CD14-positive monocyte (primary cell): ENCODE results near the gene SLC3A2. TPM values are rescaled to one million over a fixed set of nuclear protein-coding genes. Genes with fewer than 3 reads are reported as not detected.

Source experiments
- DNase-seq, 3 donors: peaks; one replicate each; pipeline ENCODE4 v3.0.0-alpha.2; 2011 to 2022
- H2AFZ ChIP-seq: 2 replicates; pipeline ENCODE4 v1.6.0; 2012; ENCODE audit warnings: mild to moderate bottlenecking, low read depth, low read length, inconsistent platforms; ENCODE audit not compliant: insufficient read depth, poor library complexity, severe bottlenecking
- H3K27ac ChIP-seq, 2 donors: 1 replicate in 1 of 2; 2 replicates in 1 of 2; pipeline ENCODE4 v1.5.1; 2012 to 2013; ENCODE audit warnings: low read length in 2 of 2, control low read depth in 1 of 2, inconsistent platforms in 1 of 2, low read depth in 1 of 2, mild to moderate bottlenecking in 1 of 2
- H3K27me3 ChIP-seq, 2 donors: one replicate each; pipeline versions ENCODE4 v1.6.0 to v1.6.1; 2011 to 2013; ENCODE audit warnings: low read length in 2 of 2; ENCODE audit not compliant: control insufficient read depth in 2 of 2, insufficient read depth in 2 of 2
- H3K36me3 ChIP-seq, 2 donors: replicated peaks in 1 of 2; 1 replicate in 1 of 2; 2 replicates in 1 of 2; pipeline versions ENCODE4 v1.5.1 to v1.6.1; 2012 to 2013; ENCODE audit warnings: low read length in 2 of 2, control low read depth in 1 of 2, inconsistent platforms in 1 of 2, mild to moderate bottlenecking in 1 of 2; ENCODE audit not compliant: insufficient read depth in 2 of 2, control insufficient read depth in 1 of 2
- H3K4me1 ChIP-seq, 2 donors: 1 replicate in 1 of 2; 2 replicates in 1 of 2; pipeline versions ENCODE4 v1.5.1 to v1.6.1; 2012 to 2013; ENCODE audit warnings: low read length in 2 of 2, control low read depth in 1 of 2, inconsistent platforms in 1 of 2, mild to moderate bottlenecking in 1 of 2, moderate library complexity in 1 of 2; ENCODE audit not compliant: insufficient read depth in 2 of 2, control insufficient read depth in 1 of 2
- H3K4me2 ChIP-seq: replicated peaks from 2 replicates; pipeline ENCODE3; 2012; ENCODE audit warnings: low read length, moderate library complexity, mild to moderate bottlenecking; ENCODE audit not compliant: poor library complexity, severe bottlenecking; ENCODE audit errors: extremely low read depth
- H3K4me3 ChIP-seq, 3 experiments: fragments of 200-600 bp in 1 of 3; sonication (generic) in 1 of 3; replicated peaks in 1 of 3; 1 replicate in 2 of 3; 2 replicates in 1 of 3; pipeline ENCODE4 v1.5.1; 2011 to 2013; ENCODE audit warnings: low read length in 3 of 3, mild to moderate bottlenecking in 3 of 3, control low read depth in 2 of 3, low read depth in 2 of 3, inconsistent platforms in 1 of 3, moderate library complexity in 1 of 3
- H3K79me2 ChIP-seq: 2 replicates; pipeline ENCODE4 v1.6.0; 2012; ENCODE audit warnings: mild to moderate bottlenecking, control low read depth, inconsistent platforms, low read length, moderate library complexity; ENCODE audit not compliant: insufficient read depth
- H3K9ac ChIP-seq: 2 replicates; pipeline ENCODE4 v1.6.0; 2017; ENCODE audit warnings: low read length, mild to moderate bottlenecking; ENCODE audit not compliant: insufficient read depth, poor library complexity, severe bottlenecking
- H3K9me3 ChIP-seq, 2 donors: replicated peaks in 1 of 2; 1 replicate in 1 of 2; 2 replicates in 1 of 2; pipeline versions ENCODE4 v1.5.1 to v1.6.1; 2012 to 2013; ENCODE audit warnings: low read length in 2 of 2, control low read depth in 1 of 2; ENCODE audit not compliant: control insufficient read depth in 1 of 2, insufficient read depth in 1 of 2
- H4K20me1 ChIP-seq: 2 replicates; pipeline ENCODE4 v1.6.0; 2012; ENCODE audit warnings: mild to moderate bottlenecking, low read length, control low read depth, moderate library complexity; ENCODE audit not compliant: insufficient read depth
- H3K27ac Mint-ChIP-seq, 7 donors: one replicate each; pipeline ENCODE4 v1.8.0; 2020; ENCODE audit warnings: mild to moderate bottlenecking in 7 of 7, mixed read lengths in 7 of 7, moderate library complexity in 6 of 7, inconsistent platforms in 2 of 7
- H3K27me3 Mint-ChIP-seq, 3 donors: one replicate each; pipeline ENCODE4 v1.8.0; 2021 to 2022; ENCODE audit warnings: low read depth in 3 of 3, mild to moderate bottlenecking in 3 of 3, mixed read lengths in 3 of 3, moderate library complexity in 3 of 3, inconsistent platforms in 1 of 3
- H3K36me3 Mint-ChIP-seq, 2 donors: one replicate each; pipeline ENCODE4 v1.8.0; 2020; ENCODE audit warnings: mixed read lengths in 2 of 2, inconsistent platforms in 1 of 2, mild to moderate bottlenecking in 1 of 2
- H3K4me1 Mint-ChIP-seq: one replicate; pipeline ENCODE4 v1.8.0; 2020; ENCODE audit warnings: mild to moderate bottlenecking, mixed read lengths
- H3K4me3 Mint-ChIP-seq, 2 donors: one replicate each; pipeline ENCODE4 v1.8.0; 2020; ENCODE audit warnings: mild to moderate bottlenecking in 2 of 2, mixed read lengths in 2 of 2, moderate library complexity in 1 of 2
- H3K9me3 Mint-ChIP-seq, 7 donors: one replicate each; pipeline ENCODE4 v1.8.0; 2020 to 2022; ENCODE audit warnings: mixed read lengths in 7 of 7, mild to moderate bottlenecking in 6 of 7, moderate library complexity in 6 of 7, inconsistent platforms in 2 of 7
- WGBS: methylation state at CpG from one replicate; pipeline ENCODE4 v1.1.5; 2013; ENCODE audit warnings: missing lambda C conversion rate; ENCODE audit not compliant: insufficient coverage; 5-methylcytosine and 5-hydroxymethylcytosine counted together
- intact Hi-C, 2 donors: fragments of 100-400 bp; cut with micrococcal nuclease; formaldehyde crosslinking; loops; one replicate each; pipeline versions ENCODE4 v1.15.0 to v1.15.1; 2023
- polyA plus RNA-seq, 3 donors: library from polyadenylated mRNA; depleted of rRNA in 1 of 3; unstranded in 2 of 3; stranded (reverse) in 1 of 3; fragments of 300-500 nt in 2 of 3; fragments of >200 nt in 1 of 3; fragmentation: Illumina TruSeq in 2 of 3; gene quantifications; 1 replicate in 2 of 3; 2 replicates in 1 of 3; pipeline ENCODE4 v1.2.3, GENCODE V29; 2012 to 2021
- TF ChIP-seq, protein P1 (sequence below): fragments of 200-600 bp; IDR thresholded peaks from one replicate; pipeline ENCODE4 v1.8.0; 2022; ENCODE audit warnings: antibody characterized with exemption, mild to moderate bottlenecking

SLC3A2 gene
- polyA plus RNA-seq, 3 donors, result 156 to 231 (median 189) TPM

DNA sequence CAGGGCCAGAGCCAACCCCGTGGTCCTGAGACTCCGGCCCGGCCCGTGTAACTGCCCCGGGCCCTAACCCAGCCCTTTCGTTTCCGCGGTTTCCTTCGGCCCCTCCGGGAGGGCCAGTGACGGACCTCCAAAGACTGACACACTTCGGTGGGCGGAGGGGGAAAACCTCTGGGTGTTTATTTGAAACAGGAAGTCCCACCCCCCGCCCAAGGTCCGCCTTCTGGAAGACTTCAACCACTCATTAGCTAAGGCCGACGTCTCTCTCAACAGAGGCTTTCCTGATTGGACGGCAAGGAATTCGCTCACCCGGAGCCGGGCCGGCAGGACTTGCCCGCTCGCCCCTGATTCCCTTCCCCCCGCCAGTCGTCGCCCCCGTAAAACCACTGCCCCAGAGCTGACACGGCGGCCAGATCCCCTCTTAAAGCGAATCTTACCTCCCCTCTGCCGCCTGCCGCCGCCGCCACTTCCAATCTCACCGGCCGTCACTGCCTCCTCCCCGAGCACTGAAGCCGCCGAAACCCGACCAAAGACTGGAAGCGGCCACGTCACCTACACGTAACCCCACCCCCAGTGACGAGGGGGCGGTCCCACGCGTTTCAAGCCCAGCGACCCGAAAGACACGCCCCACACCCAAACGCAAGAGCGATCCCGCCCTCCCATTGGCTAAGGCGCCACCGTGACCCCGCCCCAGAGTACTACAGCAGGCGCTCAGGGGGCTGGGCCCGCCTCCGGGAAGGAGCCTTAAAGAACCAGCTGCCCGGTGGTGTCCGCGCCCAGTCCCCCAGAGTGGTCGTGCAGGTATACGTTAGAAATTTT, 49.0 kb upstream of the SLC3A2 start, which contains the start of gene STX5:
Gene STX5 (minus strand): TSS at position 532 of the 816 bp plus-strand sequence. CDS start 808 bp downstream, outside the sequence.
- peak within 1 kb of the TSS; percentile 97 to 98 for H3K4me3 Mint-ChIP-seq
- TF ChIP-seq, protein P1, sequence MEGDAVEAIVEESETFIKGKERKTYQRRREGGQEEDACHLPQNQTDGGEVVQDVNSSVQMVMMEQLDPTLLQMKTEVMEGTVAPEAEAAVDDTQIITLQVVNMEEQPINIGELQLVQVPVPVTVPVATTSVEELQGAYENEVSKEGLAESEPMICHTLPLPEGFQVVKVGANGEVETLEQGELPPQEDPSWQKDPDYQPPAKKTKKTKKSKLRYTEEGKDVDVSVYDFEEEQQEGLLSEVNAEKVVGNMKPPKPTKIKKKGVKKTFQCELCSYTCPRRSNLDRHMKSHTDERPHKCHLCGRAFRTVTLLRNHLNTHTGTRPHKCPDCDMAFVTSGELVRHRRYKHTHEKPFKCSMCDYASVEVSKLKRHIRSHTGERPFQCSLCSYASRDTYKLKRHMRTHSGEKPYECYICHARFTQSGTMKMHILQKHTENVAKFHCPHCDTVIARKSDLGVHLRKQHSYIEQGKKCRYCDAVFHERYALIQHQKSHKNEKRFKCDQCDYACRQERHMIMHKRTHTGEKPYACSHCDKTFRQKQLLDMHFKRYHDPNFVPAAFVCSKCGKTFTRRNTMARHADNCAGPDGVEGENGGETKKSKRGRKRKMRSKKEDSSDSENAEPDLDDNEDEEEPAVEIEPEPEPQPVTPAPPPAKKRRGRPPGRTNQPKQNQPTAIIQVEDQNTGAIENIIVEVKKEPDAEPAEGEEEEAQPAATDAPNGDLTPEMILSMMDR, result no peak
- under 1% methylated on average over 58 of the region's 65 CpGs for WGBS
- Histone ChIP-seq H3K4me3 (peak within 1 kb of the TSS; percentile 69 to 96 (median 88)), H3K27me3 (no peaks in the 10 kb centered on the region), H3K27ac (peak within 1 kb of the TSS; percentile 84 to 86), H3K9ac (peak within 1 kb of the TSS; percentile 90), H2AFZ (peak within 1 kb of the TSS; percentile 68), H3K4me2 (peak within 1 kb of the TSS; percentile 96), H3K79me2 (peaks cover 94% of the 10 kb centered on the region), H3K9me3 (no peaks in the 10 kb centered on the region), H4K20me1 (peaks cover 21% of the 10 kb centered on the region), H3K4me1 (peaks cover 24 to 31% of the 10 kb centered on the region in 2 donors), H3K36me3 (peaks cover 25 to 46% of the 10 kb centered on the region in 2 donors)
- intact Hi-C loops, result loop anchor here (2.0 to 5.0 kb wide), 3 partner anchors 27 to 45 kb away; partner anchors contain the start of genes TMEM179B (in 2 of the 2) and NXF1 (in 1 of the 2)
- DNase-seq, result peak; percentile 97 to 99 (median 98)
- no peaks in the 10 kb centered on the region for H3K9me3 Mint-ChIP-seq
- no peaks in the 10 kb centered on the region for H3K27me3 Mint-ChIP-seq
- peaks cover 32% of the 10 kb centered on the region for H3K4me1 Mint-ChIP-seq
- peak within 1 kb of the TSS; percentile 99 to 100 (median 99) for H3K27ac Mint-ChIP-seq
- H3K36me3 Mint-ChIP-seq, result peaks cover 46 to 55% of the 10 kb centered on the region in 2 donors

- Histone ChIP-seq H3K27ac (peak within 1 kb of the TSS; percentile 84 to 86), H3K79me2 (peaks cover 91% of the 10 kb centered on the region), H4K20me1 (peaks cover 16% of the 10 kb centered on the region), H3K9me3 (no peaks in the 10 kb centered on the region), H3K36me3 (peaks cover 17 to 40% of the 10 kb centered on the region in 2 donors), H3K27me3 (no peaks in the 10 kb centered on the region), H3K9ac (peak within 1 kb of the TSS; percentile 90), H2AFZ (peak within 1 kb of the TSS; percentile 68), H3K4me3 (peak within 1 kb of the TSS; percentile 69 to 96 (median 88)), H3K4me1 (peaks cover 24 to 31% of the 10 kb centered on the region in 2 donors), H3K4me2 (peak within 1 kb of the TSS; percentile 96)
- H3K4me1 Mint-ChIP-seq, result peaks cover 33% of the 10 kb centered on the region
- WGBS, result 16% methylated on average over 35 of the region's 40 CpGs
- peak within 1 kb of the TSS; percentile 99 to 100 (median 99) for H3K27ac Mint-ChIP-seq
- no peaks in the 10 kb centered on the region for H3K27me3 Mint-ChIP-seq
- TF ChIP-seq, protein P1, result no peak
- peak within 1 kb of the TSS; percentile 97 to 98 for H3K4me3 Mint-ChIP-seq
- H3K9me3 Mint-ChIP-seq, result no peaks in the 10 kb centered on the region
- peak in 1 of 3 donors; percentile 70 for DNase-seq
- intact Hi-C loops, result loop anchor here in 1 of 2 donors (2.0 to 5.0 kb wide), 2 partner anchors 28 to 45 kb away; partner anchors contain the start of genes NXF1 and TMEM179B
- H3K36me3 Mint-ChIP-seq, result peaks cover 40 to 47% of the 10 kb centered on the region in 2 donors
These were observed 48.1 kb upstream of the SLC3A2 start, which contains the start of gene TEX54 for GRCh38 chr11:62832336-62833234. Gene TEX54 (minus strand): TSS chr11:62832841.
